Measurements from ENCODE around the gene USP38. TPM values are rescaled to one million over a fixed set of nuclear protein-coding genes. Genes with fewer than 3 reads are reported as not detected.

Gene USP38
- 27.0 and 30.3 TPM in 2 replicates for total RNA-seq

GRCh38 chr4:143184503-143185252, at the start of gene USP38:
Gene USP38 (plus strand): TSS chr4:143184917. CDS start chr4:143185451, 534 bp downstream.

Other genes starting within 250 kb of the USP38 start
- gene GAB1, start 152.0 kb downstream of the USP38 start, total RNA-seq: 6.0 and 7.5 TPM in 2 replicates